Measurements from ENCODE around the gene ARF4. TPM values are rescaled to one million over a fixed set of nuclear protein-coding genes. Genes with fewer than 3 reads are reported as not detected.

ARF4 gene
- total and polyA plus RNA-seq, 2 of the 4 experiments (the other 2 are of a cell fraction) = 172 to 412 TPM

GRCh38 chr3:57546616-57547015 lies 50.5 kb downstream of the ARF4 start:
- Histone ChIP-seq H3K23ac (ENCODE audit: low read depth, low read length) (no peak overlapping the region), H3K4me1 (ENCODE audit: control insufficient read depth, insufficient read depth, low read length) (peaks cover 3% of the 10 kb centered on the region), H3K36me3 (ENCODE audit: control insufficient read depth, insufficient read depth, low read length) (no peaks in the 10 kb centered on the region), H4K5ac (ENCODE audit: low read depth, low read length) (no peak overlapping the region), H2AK5ac (ENCODE audit: low read depth, low read length) (no peak overlapping the region), H3K79me1 (ENCODE audit: low read depth in 1 of 2, low read length in 2 of 2) (no peaks in the 10 kb centered on the region), H2BK5ac (ENCODE audit: low read depth, low read length, poor library complexity, severe bottlenecking) (no peak overlapping the region), H3K4ac (ENCODE audit: low read depth, low read length) (no peak overlapping the region), H3K56ac (ENCODE audit: extremely low read depth, insufficient read depth, low read length) (no peak overlapping the region), H4K91ac (ENCODE audit: insufficient read depth, low read depth, low read length) (no peak overlapping the region), H3K9me1 (ENCODE audit: insufficient read depth, low read length) (no peaks in the 10 kb centered on the region), H3K27ac (ENCODE audit: insufficient read depth, low read length) (no peak overlapping the region), H4K20me1 (ENCODE audit: insufficient read depth, low read length) (no peaks in the 10 kb centered on the region), H3K18ac (ENCODE audit: low read depth, low read length) (no peak overlapping the region), H4K8ac (ENCODE audit: low read depth in 2 of 2, low read length in 2 of 2) (no peak overlapping the region), H2BK120ac (ENCODE audit: low read depth, low read length) (no peak overlapping the region), H3K9ac (ENCODE audit: low read depth, low read length) (no peak overlapping the region), H2AFZ (replicated peaks; ENCODE audit: low read length, poor library complexity) (no peak overlapping the region), H3K14ac (replicated peaks; ENCODE audit: low read depth, low read length) (no peak overlapping the region), H2BK20ac (ENCODE audit: low read depth, low read length) (no peak overlapping the region), H3K4me2 (ENCODE audit: low read depth, low read length) (no peak overlapping the region), H2AK9ac (replicated peaks; ENCODE audit: low read depth, low read length, poor library complexity) (no peak overlapping the region), H3K4me3 (ENCODE audit: insufficient read depth, low read depth, low read length) (no peak overlapping the region), H2BK15ac (ENCODE audit: low read depth, low read length) (no peak overlapping the region), H3K27me3 (ENCODE audit: control insufficient read depth, insufficient read depth, low read length) (no peaks in the 10 kb centered on the region; the same call in 1 of the 2 replicates), H3K9me3 (ENCODE audit: control insufficient read depth, insufficient read depth, low read length) (no peaks in the 10 kb centered on the region)
- ATAC-seq (ENCODE audit: low read depth) (no peak), DNase-seq (no peak)
- no TSS peak for BruUV-seq (replicated peaks)
- intact Hi-C loops (cut with micrococcal nuclease) = no loop called here
- no peak for TF ChIP-seq NFE2L2 (IDR thresholded peaks at IDR 0.05; ENCODE audit: low read depth, low read length)
- TF ChIP-seq CEBPB (IDR thresholded peaks at IDR 0.05; ENCODE audit: low read depth, low read length) = no peak
- no peak for TF ChIP-seq MAZ (IDR thresholded peaks at IDR 0.05; ENCODE audit: borderline replicate concordance, low read depth, low read length)
- TF ChIP-seq BHLHE40 (IDR thresholded peaks at IDR 0.05; ENCODE audit: low read depth, low read length) = no peak
- TF ChIP-seq, protein P1, sequence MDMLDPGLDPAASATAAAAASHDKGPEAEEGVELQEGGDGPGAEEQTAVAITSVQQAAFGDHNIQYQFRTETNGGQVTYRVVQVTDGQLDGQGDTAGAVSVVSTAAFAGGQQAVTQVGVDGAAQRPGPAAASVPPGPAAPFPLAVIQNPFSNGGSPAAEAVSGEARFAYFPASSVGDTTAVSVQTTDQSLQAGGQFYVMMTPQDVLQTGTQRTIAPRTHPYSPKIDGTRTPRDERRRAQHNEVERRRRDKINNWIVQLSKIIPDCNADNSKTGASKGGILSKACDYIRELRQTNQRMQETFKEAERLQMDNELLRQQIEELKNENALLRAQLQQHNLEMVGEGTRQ (IDR thresholded peaks at IDR 0.05; ENCODE audit: low read depth, low read length) = no peak
- TF ChIP-seq MXI1 (IDR thresholded peaks at IDR 0.05; ENCODE audit: borderline replicate concordance, low read depth, low read length) = no peak
- TF ChIP-seq RCOR1 (IDR thresholded peaks at IDR 0.05; ENCODE audit: insufficient replicate concordance, low read length) = no peak
- TF ChIP-seq, protein P2, sequence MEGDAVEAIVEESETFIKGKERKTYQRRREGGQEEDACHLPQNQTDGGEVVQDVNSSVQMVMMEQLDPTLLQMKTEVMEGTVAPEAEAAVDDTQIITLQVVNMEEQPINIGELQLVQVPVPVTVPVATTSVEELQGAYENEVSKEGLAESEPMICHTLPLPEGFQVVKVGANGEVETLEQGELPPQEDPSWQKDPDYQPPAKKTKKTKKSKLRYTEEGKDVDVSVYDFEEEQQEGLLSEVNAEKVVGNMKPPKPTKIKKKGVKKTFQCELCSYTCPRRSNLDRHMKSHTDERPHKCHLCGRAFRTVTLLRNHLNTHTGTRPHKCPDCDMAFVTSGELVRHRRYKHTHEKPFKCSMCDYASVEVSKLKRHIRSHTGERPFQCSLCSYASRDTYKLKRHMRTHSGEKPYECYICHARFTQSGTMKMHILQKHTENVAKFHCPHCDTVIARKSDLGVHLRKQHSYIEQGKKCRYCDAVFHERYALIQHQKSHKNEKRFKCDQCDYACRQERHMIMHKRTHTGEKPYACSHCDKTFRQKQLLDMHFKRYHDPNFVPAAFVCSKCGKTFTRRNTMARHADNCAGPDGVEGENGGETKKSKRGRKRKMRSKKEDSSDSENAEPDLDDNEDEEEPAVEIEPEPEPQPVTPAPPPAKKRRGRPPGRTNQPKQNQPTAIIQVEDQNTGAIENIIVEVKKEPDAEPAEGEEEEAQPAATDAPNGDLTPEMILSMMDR (conservative IDR thresholded peaks at IDR 0.05; ENCODE audit: low read depth, low read length) = no peak
- no peak for TF ChIP-seq FOS (IDR thresholded peaks at IDR 0.05; ENCODE audit: low read depth, low read length)
- no peak for TF ChIP-seq POLR2A (IDR thresholded peaks at IDR 0.05; ENCODE audit: low read depth, low read length)
- no peak for TF ChIP-seq RAD21 (IDR thresholded peaks at IDR 0.05; ENCODE audit: low read length)
- TF ChIP-seq MAFK (IDR thresholded peaks at IDR 0.05; ENCODE audit: low read depth, low read length) = no peak
- ChIA-PET CTCF (no interaction called here), POLR2A (ENCODE audit: unreplicated experiment) (no interaction called here)
- in situ Hi-C loops (cut with MboI; ENCODE audit: low sequenced_read_pairs) = no loop called here
- dilution Hi-C loops (cut with HindIII; ENCODE audit: low sequenced_read_pairs, unreplicated experiment) = no loop called here
- no CpG with 5 or more reads among the region's 1 CpG for WGBS, 2 experiments (ENCODE audit: extremely low coverage in 2 of 2, insufficient read length in 1 of 2)

Measured in IMR-90 (cell line).